ENCODE measurements around the gene MOB1B. TPM values are rescaled to one million over a fixed set of nuclear protein-coding genes. Genes with fewer than 3 reads are reported as not detected.

MOB1B gene
- total RNA-seq, 2 donors from 2014 or later: 17.7 to 26.0 TPM

GRCh38 chr4:70901607-70901983 lies 574 bp upstream of the MOB1B start:
- Histone ChIP-seq H3K4me1 (ENCODE audit: control insufficient read depth in 1 of 2, low read depth in 2 of 2) (peaks cover 0 to 3% of the 10 kb centered on the region in 2 donors), H3K27me3 (replicated peaks; ENCODE audit: insufficient read depth) (no peaks in the 10 kb centered on the region), H3K36me3 (no peaks in the 10 kb centered on the region), H3K9me3 (no peaks in the 10 kb centered on the region), H3K27ac (peak overlapping the region; percentile 70 to 85), H3K4me3 (peak overlapping the region; percentile 79)
- TF ChIP-seq CTCF (IDR thresholded peaks at IDR 0.05): no peak
- ATAC-seq (ENCODE audit: insufficient number of reproducible peaks, low FRiP score, low read depth) (no peak), DNase-seq (ENCODE audit: low spot score) (no peak)

GRCh38 chr4:70902577-70903290 lies 565 bp downstream of the MOB1B start:
- Histone ChIP-seq H3K4me1 (ENCODE audit: control insufficient read depth in 1 of 2, low read depth in 2 of 2) (peaks cover 0 to 3% of the 10 kb centered on the region in 2 donors), H3K9me3 (no peaks in the 10 kb centered on the region), H3K27ac (peak overlapping the region; percentile 70 to 85), H3K4me3 (peak overlapping the region; percentile 79), H3K27me3 (replicated peaks; ENCODE audit: insufficient read depth) (no peaks in the 10 kb centered on the region), H3K36me3 (no peaks in the 10 kb centered on the region)
- DNase-seq (ENCODE audit: low spot score) (no peak), ATAC-seq (ENCODE audit: insufficient number of reproducible peaks, low FRiP score, low read depth) (peak; percentile 59)
- TF ChIP-seq CTCF (IDR thresholded peaks at IDR 0.05): peak; percentile 6

GRCh38 chr4:70903291-70903603 lies 1.1 kb downstream of the MOB1B start:
- TF ChIP-seq CTCF (IDR thresholded peaks at IDR 0.05): no peak
- H3K4me1 ChIP-seq (ENCODE audit: control insufficient read depth in 1 of 2, low read depth in 2 of 2): peaks cover 0 to 3% of the 10 kb centered on the region in 2 donors
- H3K36me3 ChIP-seq: no peaks in the 10 kb centered on the region
- no peak for ATAC-seq (ENCODE audit: insufficient number of reproducible peaks, low FRiP score, low read depth)
- H3K9me3 ChIP-seq: no peaks in the 10 kb centered on the region
- peak overlapping the region; percentile 79 for H3K4me3 ChIP-seq
- DNase-seq (ENCODE audit: low spot score): no peak
- peak overlapping the region in 1 of 2 donors; percentile 70 for H3K27ac ChIP-seq
- H3K27me3 ChIP-seq (replicated peaks; ENCODE audit: insufficient read depth): no peaks in the 10 kb centered on the region

- Histone ChIP-seq H3K27ac (no peak overlapping the region), H3K27me3 (replicated peaks; ENCODE audit: insufficient read depth) (no peaks in the 10 kb centered on the region), H3K4me3 (no peak overlapping the region), H3K9me3 (no peaks in the 10 kb centered on the region), H3K4me1 (ENCODE audit: control insufficient read depth in 1 of 2, low read depth in 2 of 2) (peaks cover 0 to 4% of the 10 kb centered on the region in 2 donors), H3K36me3 (no peaks in the 10 kb centered on the region)
- ATAC-seq (ENCODE audit: insufficient number of reproducible peaks, low FRiP score, low read depth): no peak
- DNase-seq (ENCODE audit: low spot score): no peak
- no peak for TF ChIP-seq CTCF (IDR thresholded peaks at IDR 0.05)
These were observed 6.9 kb downstream of the MOB1B start for GRCh38 chr4:70908993-70909556.

- TF ChIP-seq CTCF (IDR thresholded peaks at IDR 0.05): no peak
- H3K4me1 ChIP-seq (ENCODE audit: control insufficient read depth in 1 of 2, low read depth in 2 of 2): peaks cover 0 to 8% of the 10 kb centered on the region in 2 donors
- no peaks in the 10 kb centered on the region for H3K9me3 ChIP-seq
- H3K36me3 ChIP-seq: no peaks in the 10 kb centered on the region
- no peak overlapping the region for H3K27ac ChIP-seq
- no peak for DNase-seq (ENCODE audit: low spot score)
- H3K27me3 ChIP-seq (replicated peaks; ENCODE audit: insufficient read depth): no peaks in the 10 kb centered on the region
- no peak for ATAC-seq (ENCODE audit: insufficient number of reproducible peaks, low FRiP score, low read depth)
- H3K4me3 ChIP-seq: no peak overlapping the region
These were observed 11.8 kb downstream of the MOB1B start for GRCh38 chr4:70914000-70914399.

All from thoracic aorta (tissue), 2 donors.